Cardiac muscle cell (in vitro differentiated cells and primary cell): ENCODE data around the gene SLC25A26. TPM values are rescaled to one million over a fixed set of nuclear protein-coding genes. Genes with fewer than 3 reads are reported as not detected.
A peak's percentile ranks its signal among the peaks of the same experiment; 100 is the strongest.

Experiments
- DNase-seq, 2 donors: peaks; one replicate each; pipeline versions ENCODE4 v3.0.0 to v3.0.0-alpha.2; 2010 to 2017; ENCODE audit warnings: low read depth in 1 of 2, low spot score in 1 of 2
- H3K27ac ChIP-seq: fragments of 200-600 bp; sonication (generic); 2 replicates; pipeline ENCODE4 v1.5.1; 2016
- H3K27me3 ChIP-seq: fragments of 200-600 bp; sonication (generic); 2 replicates; pipeline ENCODE4 v1.6.0; 2016; ENCODE audit warnings: control low read depth
- H3K36me3 ChIP-seq: fragments of 200-600 bp; sonication (generic); 2 replicates; pipeline ENCODE4 v1.5.1; 2016; ENCODE audit warnings: control low read depth
- H3K4me1 ChIP-seq: fragments of 200-600 bp; sonication (generic); 2 replicates; pipeline ENCODE4 v1.8.1; 2017; ENCODE audit warnings: low read depth, mild to moderate bottlenecking, mixed run types
- H3K4me3 ChIP-seq: fragments of 200-600 bp; sonication (generic); 2 replicates; pipeline ENCODE4 v1.5.1; 2016; ENCODE audit warnings: mild to moderate bottlenecking
- H3K9me3 ChIP-seq: fragments of 200-600 bp; sonication (generic); 2 replicates; pipeline ENCODE4 v1.5.1; 2017; ENCODE audit warnings: low read depth, mild to moderate bottlenecking, control low read depth
- CTCF ChIP-seq: IDR thresholded peaks from 2 replicates; pipeline ENCODE4 v1.5.1; 2012; ENCODE audit warnings: low read depth, mild to moderate bottlenecking, low read length
- polyA plus RNA-seq: library from polyadenylated mRNA; unstranded; fragments of >200 nt; fragmentation: Nextera tagmentation; extraction: Ambion mirVana; gene quantifications from 2 replicates; pipeline ENCODE4 v1.2.1, GENCODE V29; 2016
- total RNA-seq: library from RNA; depleted of rRNA; stranded (reverse); fragments of >200 nt; gene quantifications from 2 replicates; pipeline ENCODE4 v1.2.3, GENCODE V29; 2016

SLC25A26 gene
- total and polyA plus RNA-seq, 2 experiments from 2014 or later, result 22.2 to 41.2 TPM

- H3K4me3 ChIP-seq, result no peak overlapping the region
- DNase-seq, result peak in 1 of 2 donors; percentile 19
Measured at GRCh38 chr3:66261355-66261754, 40.6 kb downstream of the SLC25A26 start.

GRCh38 chr3:66265649-66266048, 44.8 kb downstream of the SLC25A26 start:
- Histone ChIP-seq H3K27ac (no peak overlapping the region), H3K4me1 (peaks cover 7% of the 10 kb centered on the region), H3K4me3 (no peak overlapping the region), H3K27me3 (no peaks in the 10 kb centered on the region), H3K36me3 (no peaks in the 10 kb centered on the region), H3K9me3 (no peaks in the 10 kb centered on the region)
- no peak for TF ChIP-seq CTCF
- no peak for DNase-seq

More at GRCh38 chr3:66261355-66261754, 40.6 kb downstream of the SLC25A26 start:
- no peaks in the 10 kb centered on the region for H3K27me3 ChIP-seq
- no peaks in the 10 kb centered on the region for H3K36me3 ChIP-seq
- H3K27ac ChIP-seq, result no peak overlapping the region
- no peaks in the 10 kb centered on the region for H3K9me3 ChIP-seq
- H3K4me1 ChIP-seq, result no peaks in the 10 kb centered on the region
- TF ChIP-seq CTCF, result no peak

GRCh38 chr3:66266551-66266950, 45.8 kb downstream of the SLC25A26 start:
- H3K27ac ChIP-seq, result no peak overlapping the region

GRCh38 chr3:66267031-66267430, 46.2 kb downstream of the SLC25A26 start:
- no peaks in the 10 kb centered on the region for H3K27me3 ChIP-seq
- no peak overlapping the region for H3K27ac ChIP-seq
- H3K4me1 ChIP-seq, result peaks cover 7% of the 10 kb centered on the region
- H3K4me3 ChIP-seq, result no peak overlapping the region
- no peaks in the 10 kb centered on the region for H3K36me3 ChIP-seq
- H3K9me3 ChIP-seq, result no peaks in the 10 kb centered on the region
- DNase-seq, result no peak
- no peak for TF ChIP-seq CTCF

More at GRCh38 chr3:66266551-66266950, 45.8 kb downstream of the SLC25A26 start:
- Histone ChIP-seq H3K27me3 (no peaks in the 10 kb centered on the region), H3K4me3 (no peak overlapping the region), H3K9me3 (no peaks in the 10 kb centered on the region), H3K4me1 (peaks cover 7% of the 10 kb centered on the region), H3K36me3 (no peaks in the 10 kb centered on the region)
- no peak for TF ChIP-seq CTCF
- DNase-seq, result no peak

- TF ChIP-seq CTCF, result no peak
- no peak overlapping the region for H3K27ac ChIP-seq
- no peak for DNase-seq
Measured at GRCh38 chr3:66267906-66268305, 47.1 kb downstream of the SLC25A26 start.

GRCh38 chr3:66268864-66269263, 48.1 kb downstream of the SLC25A26 start:
- H3K27me3 ChIP-seq, result no peaks in the 10 kb centered on the region
- H3K4me3 ChIP-seq, result no peak overlapping the region
- DNase-seq, result no peak
- no peaks in the 10 kb centered on the region for H3K36me3 ChIP-seq
- H3K27ac ChIP-seq, result no peak overlapping the region
- H3K4me1 ChIP-seq, result peaks cover 7% of the 10 kb centered on the region
- TF ChIP-seq CTCF, result no peak
- H3K9me3 ChIP-seq, result no peaks in the 10 kb centered on the region

More at GRCh38 chr3:66267906-66268305, 47.1 kb downstream of the SLC25A26 start:
- H3K4me1 ChIP-seq, result peaks cover 7% of the 10 kb centered on the region
- no peaks in the 10 kb centered on the region for H3K36me3 ChIP-seq
- no peak overlapping the region for H3K4me3 ChIP-seq
- H3K27me3 ChIP-seq, result no peaks in the 10 kb centered on the region
- H3K9me3 ChIP-seq, result no peaks in the 10 kb centered on the region
